Endometrial microvascular endothelial cells (primary cell): ENCODE measurements around the gene NUAK2. TPM values are rescaled to one million over a fixed set of nuclear protein-coding genes. Genes with fewer than 3 reads are reported as not detected.

Experiments used
- in situ Hi-C: cut with HindIII; loops from 2 replicates; pipeline ENCODE4 v1.10.0; 2017; ENCODE audit warnings: low sequenced_read_pairs, low pct_unique_long_range_greater_than_20kb; ENCODE audit errors: inconsistent ontology term
- total RNA-seq: library from RNA; depleted of rRNA; stranded (reverse); fragments of >200 nt; gene quantifications from one replicate; pipeline ENCODE4 v1.2.3, GENCODE V29; 2015; ENCODE audit errors: inconsistent ontology term

The NUAK2 gene
- total RNA-seq, 1 donor from 2014 or later, result 3.7 TPM

GRCh38 chr1:205348554-205349487 lies 27.3 kb upstream of the NUAK2 start:
- in situ Hi-C loops, result no loop called here

GRCh38 chr1:205346956-205347574 lies 25.5 kb upstream of the NUAK2 start:
- in situ Hi-C loops, result no loop called here

GRCh38 chr1:205345761-205346160 lies 24.2 kb upstream of the NUAK2 start:
- in situ Hi-C loops, result no loop called here

DNA sequence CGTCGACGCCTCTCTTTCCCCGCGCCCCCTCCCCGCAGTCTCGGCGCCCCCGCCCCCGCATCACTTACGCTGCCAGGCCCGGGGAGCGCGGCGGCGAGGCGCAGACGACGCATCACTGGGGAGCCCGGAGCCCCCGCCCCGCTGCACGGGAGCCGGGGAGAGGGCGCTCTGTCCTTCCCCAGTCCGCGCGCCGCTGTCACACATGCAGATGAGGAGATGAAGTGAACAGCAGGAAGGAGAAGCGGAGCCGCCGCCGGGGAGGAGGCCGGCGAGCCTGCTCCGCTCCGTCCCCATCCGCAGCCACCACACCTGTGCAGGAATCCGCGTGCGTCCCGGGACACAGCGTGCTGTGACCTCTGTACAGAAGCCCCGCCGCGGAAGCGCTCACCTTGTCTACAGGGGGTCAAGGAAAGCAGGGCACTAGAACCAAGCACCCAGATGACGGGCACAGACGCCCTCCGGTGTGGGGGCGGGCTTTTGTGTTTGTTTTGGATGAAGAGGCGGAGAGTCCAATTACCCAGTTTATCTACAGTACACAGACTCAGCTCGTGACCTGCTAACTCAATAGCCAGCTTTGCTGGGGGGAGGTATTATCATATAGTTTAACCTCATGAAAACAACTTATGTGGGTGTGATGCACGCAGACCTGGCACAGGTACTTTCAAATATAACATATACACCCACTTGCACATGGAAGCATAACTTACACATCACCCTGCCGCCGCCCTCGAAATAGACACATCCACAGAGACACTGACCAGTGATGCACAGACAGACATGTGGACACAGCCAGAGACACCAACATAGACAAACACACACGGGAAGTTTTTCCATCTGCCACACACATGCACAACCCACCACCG lies 22.8 kb upstream of the NUAK2 start:
- in situ Hi-C loops, result no loop called here

DNA sequence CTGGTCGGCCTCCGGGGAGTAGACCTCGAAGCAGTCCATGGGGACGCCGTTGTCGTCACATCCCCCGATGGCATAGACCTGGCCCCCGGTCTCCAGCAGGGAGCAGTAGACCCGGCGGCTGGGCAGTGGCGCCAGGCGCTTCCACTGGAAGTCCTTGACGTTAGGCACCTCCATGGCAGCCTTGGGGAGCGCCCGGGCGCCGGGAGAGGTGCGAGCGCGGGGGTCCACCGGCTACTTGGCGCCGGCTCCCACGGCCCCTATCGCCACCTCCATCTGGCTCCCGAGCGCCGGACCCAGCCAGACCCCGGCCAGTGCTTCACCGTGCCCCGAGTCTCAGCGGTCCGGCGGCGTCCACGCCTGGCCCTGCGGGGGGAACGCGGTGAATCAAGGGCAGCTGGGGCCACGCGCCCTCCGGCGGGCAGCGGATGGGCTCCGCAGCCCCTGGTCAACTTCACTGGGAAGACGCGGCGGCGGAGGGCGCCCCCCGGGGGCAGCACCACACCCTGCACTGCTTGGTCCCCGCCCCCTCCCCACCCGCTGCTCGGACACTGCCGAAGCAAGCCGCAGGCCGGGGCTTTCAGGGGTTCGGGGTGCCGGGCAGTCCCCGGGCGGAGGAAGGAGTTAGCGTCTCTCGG lies 22.0 kb upstream of the NUAK2 start:
- in situ Hi-C loops, result no loop called here

DNA sequence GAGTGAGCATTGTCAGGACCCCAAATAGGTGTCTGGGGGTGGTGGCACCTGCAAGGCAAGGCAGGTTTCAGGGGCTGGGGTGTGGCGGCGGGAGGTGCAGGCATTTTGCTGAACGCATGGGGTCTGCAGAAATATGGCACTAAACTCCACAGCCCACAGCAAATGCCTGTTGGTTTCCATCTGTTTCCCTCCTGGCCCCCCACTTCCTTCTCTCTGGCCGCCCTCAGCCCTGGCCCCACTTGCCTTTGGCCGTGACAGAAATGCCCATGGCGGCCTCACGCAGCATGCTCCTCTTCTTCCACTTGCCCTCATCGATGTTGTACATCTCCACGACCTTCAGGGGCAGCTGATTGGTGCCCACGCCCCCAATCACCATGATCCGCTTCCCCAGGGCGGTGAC lies 21.4 kb upstream of the NUAK2 start:
- in situ Hi-C loops, result no loop called here

DNA sequence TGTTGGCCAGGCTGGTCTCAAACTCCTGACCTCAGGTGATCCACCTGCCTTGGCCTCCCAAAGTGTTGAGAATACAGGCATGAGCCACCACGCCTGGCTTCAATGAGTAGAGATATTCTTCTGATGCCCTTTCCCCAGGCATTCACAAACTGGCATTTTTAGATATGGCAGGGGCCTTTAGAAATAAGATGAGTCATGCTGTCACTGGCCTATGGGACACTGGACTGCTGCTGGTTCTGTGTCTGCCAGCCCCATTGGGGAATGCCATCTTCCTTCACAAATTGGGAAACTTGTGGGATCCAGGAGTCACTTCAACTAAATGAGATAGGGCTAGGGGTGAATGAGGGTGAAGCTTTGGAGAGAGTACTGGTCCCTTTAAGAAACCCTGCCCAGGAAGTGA lies 19.1 kb upstream of the NUAK2 start:
- in situ Hi-C loops, result no loop called here

DNA sequence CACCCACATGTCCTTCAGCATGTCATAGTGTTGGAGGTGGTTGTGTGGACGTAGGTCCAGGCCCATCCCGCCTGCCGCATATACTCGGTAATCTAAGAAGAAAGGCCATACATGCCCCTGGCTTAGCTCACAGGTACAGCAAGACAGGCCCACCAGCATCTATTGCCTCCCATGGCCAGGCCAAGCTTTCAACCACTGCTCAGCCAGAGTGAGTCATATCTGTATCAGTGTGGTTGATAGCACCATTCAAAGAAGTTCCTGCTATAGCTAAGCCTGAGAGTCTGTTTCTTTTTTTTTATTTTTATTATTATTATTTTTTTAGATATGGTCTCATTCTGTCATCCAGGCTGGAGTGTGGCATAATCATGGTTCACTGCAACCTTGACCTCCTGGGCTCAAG lies 18.2 kb upstream of the NUAK2 start:
- in situ Hi-C loops, result no loop called here

GRCh38 chr1:205339197-205339702 lies 17.7 kb upstream of the NUAK2 start:
- in situ Hi-C loops, result no loop called here

DNA sequence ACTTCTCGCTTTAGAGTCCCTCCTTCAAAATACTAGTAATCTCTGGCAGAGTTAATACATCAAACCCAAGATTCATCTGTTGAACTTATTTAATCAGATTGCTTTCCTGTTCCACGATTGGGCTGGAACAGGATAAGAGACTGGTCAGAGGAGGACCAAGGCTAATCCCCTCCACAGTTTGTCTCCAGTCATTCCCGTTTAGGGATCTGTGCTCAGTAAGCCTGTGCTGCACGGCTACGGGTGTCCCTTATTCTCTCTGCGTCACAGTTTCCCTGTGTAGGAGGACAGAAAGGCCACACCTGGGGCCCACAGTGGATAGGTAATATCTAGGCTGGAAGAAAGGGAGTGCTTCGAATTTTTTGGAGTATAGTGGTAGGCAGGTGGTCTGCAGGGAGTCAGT lies 16.5 kb upstream of the NUAK2 start:
- in situ Hi-C loops, result no loop called here

GRCh38 chr1:205337481-205337880 lies 15.9 kb upstream of the NUAK2 start:
- in situ Hi-C loops, result no loop called here

DNA sequence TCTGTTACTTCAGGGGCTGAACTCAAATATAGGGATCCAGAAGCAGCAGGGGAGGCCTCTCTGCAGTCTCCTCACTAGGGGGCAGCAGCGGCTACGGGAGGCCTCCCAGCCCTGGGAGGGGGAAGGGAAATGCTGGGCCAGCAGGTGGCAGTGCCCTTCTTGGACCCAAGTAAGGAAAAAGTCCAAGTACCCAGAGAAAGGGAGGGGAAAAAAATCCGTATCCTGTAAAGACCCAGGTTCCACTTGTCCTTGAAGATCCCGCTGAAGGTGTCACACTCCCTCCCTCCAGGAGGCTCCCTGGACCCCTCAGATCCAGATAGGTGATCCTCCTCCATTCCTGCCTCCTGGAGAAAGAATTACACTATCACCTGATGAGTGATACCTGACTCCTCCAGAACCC lies 14.1 kb upstream of the NUAK2 start:
- in situ Hi-C loops, result no loop called here

GRCh38 chr1:205332015-205332791 lies 10.7 kb upstream of the NUAK2 start:
- in situ Hi-C loops, result no loop called here

- in situ Hi-C loops, result no loop called here
Observed at GRCh38 chr1:205330150-205330549, 8.6 kb upstream of the NUAK2 start.

GRCh38 chr1:205329719-205330118 lies 8.2 kb upstream of the NUAK2 start:
- in situ Hi-C loops, result no loop called here

DNA sequence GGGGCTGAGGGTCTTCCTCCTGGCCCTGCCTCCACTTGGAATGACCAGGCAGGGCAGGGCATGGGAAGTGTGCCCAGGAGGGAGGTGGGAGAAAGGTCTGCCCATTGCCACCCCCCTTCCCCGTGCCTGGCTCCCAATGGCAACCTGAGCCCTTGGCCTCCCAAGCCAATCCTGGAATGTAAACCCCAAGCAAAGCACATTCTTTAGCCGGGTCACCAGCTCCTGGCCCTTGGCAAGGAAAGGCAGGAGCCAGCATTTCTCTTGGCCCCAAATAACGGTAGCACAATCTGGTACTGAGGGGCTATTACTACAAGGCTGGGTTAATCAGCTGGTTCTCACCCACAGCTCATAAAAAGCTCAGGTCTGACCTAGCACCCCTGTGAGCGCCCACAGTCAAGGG lies 6.9 kb upstream of the NUAK2 start:
- in situ Hi-C loops, result no loop called here

GRCh38 chr1:205326812-205327466 lies 5.4 kb upstream of the NUAK2 start:
- in situ Hi-C loops, result no loop called here
